ENCODE measurements around the gene HGF. TPM values are rescaled to one million over a fixed set of nuclear protein-coding genes. Genes with fewer than 3 reads are reported as not detected.
A peak's percentile ranks its signal among the peaks of the same experiment; 100 is the strongest.

HGF gene
- total and polyA plus RNA-seq, 2 of the 8 experiments (the other 6 are each of a cell fraction or from before 2014, with no cell fraction given) = 0.05 to 0.60 TPM

DNA sequence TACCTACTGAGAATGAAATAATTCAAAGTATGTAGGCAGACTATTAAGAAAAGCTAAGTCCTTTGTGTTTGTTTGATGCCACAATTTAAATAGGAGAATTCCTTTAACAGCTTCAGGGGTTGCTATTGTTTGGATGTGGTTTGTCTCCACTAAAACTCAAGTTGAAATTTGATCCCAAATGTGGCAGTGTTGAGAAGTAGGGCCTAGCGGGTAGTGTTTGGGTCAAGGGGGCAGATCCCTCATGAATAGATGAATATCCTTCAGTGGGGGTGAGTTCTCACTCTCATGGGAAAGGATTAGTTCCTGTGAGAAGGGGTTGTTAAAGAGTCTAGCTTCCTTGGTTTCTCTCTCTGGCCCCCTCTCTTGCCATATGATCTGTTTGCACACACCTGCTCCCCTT, 97.0 kb downstream of the HGF start:
- Histone ChIP-seq H3K56ac (replicated peaks; ENCODE audit: insufficient read length, low read depth, low read length) (no peak overlapping the region), H3K4me1 (replicated peaks in 1 of 4; ENCODE audit: control insufficient read depth in 3 of 4, insufficient read depth in 4 of 4, low read length in 3 of 4) (peaks cover 0 to 8% (median 5%) of the 10 kb centered on the region in 4 experiments; a peak in 4 of 7 replicates), H2AFZ (ENCODE audit: low read length) (no peak overlapping the region), H3K36me3 (ENCODE audit: control insufficient read depth in 2 of 4, insufficient read depth in 4 of 4, low read length in 3 of 4) (no peaks in the 10 kb centered on the region), H3K9ac (replicated peaks in 1 of 4; ENCODE audit: extremely low read depth in 1 of 4, low read depth in 3 of 4, low read length in 3 of 4) (no peak overlapping the region), H3K4ac (replicated peaks; ENCODE audit: insufficient read length, low read depth, low read length) (no peak overlapping the region), H2BK15ac (ENCODE audit: low read length) (no peak overlapping the region), H2BK120ac (replicated peaks; ENCODE audit: low read depth, low read length) (no peak overlapping the region), H4K5ac (ENCODE audit: insufficient read length, low read depth, low read length) (peak overlapping the region; percentile 93), H3K23me2 (ENCODE audit: low read depth, low read length) (no peaks in the 10 kb centered on the region), H3K79me1 (ENCODE audit: low read depth, low read length) (no peaks in the 10 kb centered on the region), H2BK5ac (ENCODE audit: low read depth, low read length) (peak overlapping the region; percentile 12; the same call in 1 of the 2 replicates), H3K14ac (ENCODE audit: insufficient read length) (no peak overlapping the region), H3K27me3 (replicated peaks in 1 of 4; ENCODE audit: control insufficient read depth in 3 of 4, extremely low read depth in 1 of 4, insufficient read depth in 3 of 4, low read length in 3 of 4) (no peaks in the 10 kb centered on the region), H4K20me1 (replicated peaks in 1 of 2; ENCODE audit: control insufficient read depth in 1 of 2, insufficient read depth in 2 of 2, low read length in 2 of 2) (no peaks in the 10 kb centered on the region), H3K18ac (ENCODE audit: extremely low read depth, low read length) (no peak overlapping the region), H3K27ac (ENCODE audit: low read depth, low read length) (no peak overlapping the region), H4K8ac (ENCODE audit: extremely low read depth, insufficient read depth, low read length) (no peak overlapping the region), H2BK20ac (ENCODE audit: low read length) (no peak overlapping the region), H3K4me3 (ENCODE audit: extremely low read depth in 1 of 4, insufficient read depth in 2 of 4, low read depth in 3 of 4, low read length in 4 of 4) (peak overlapping the region in 1 of 4 experiments; percentile 17; a peak in 1 of 8 replicates), H3K23ac (ENCODE audit: insufficient read length) (no peak overlapping the region), H3K4me2 (ENCODE audit: insufficient read depth in 1 of 2, low read depth in 2 of 2, low read length in 2 of 2) (peak overlapping the region in 1 of 2 experiments; percentile 5; a peak in 1 of 4 replicates), H3K9me3 (ENCODE audit: insufficient read depth in 2 of 2, low read depth in 1 of 2, low read length in 1 of 2) (no peaks in the 10 kb centered on the region), H3K79me2 (ENCODE audit: control insufficient read depth in 1 of 2, insufficient read depth in 2 of 2, low read length in 2 of 2) (no peaks in the 10 kb centered on the region), H4K91ac (replicated peaks; ENCODE audit: insufficient read length, low read length) (no peak overlapping the region), H2BK12ac (ENCODE audit: low read depth, low read length) (no peak overlapping the region; the same call in 1 of the 2 replicates), H2AK5ac (ENCODE audit: low read depth, low read length) (no peak overlapping the region)
- DNase-seq (ENCODE audit: low read depth in 1 of 2, low spot score in 2 of 2) (no peak), FAIRE-seq (peak; percentile 95)
- WGBS, 2 experiments (ENCODE audit: extremely low coverage in 1 of 2, insufficient coverage in 1 of 2, insufficient read length in 1 of 2, insufficient replicate concordance in 2 of 2, low coverage in 1 of 2, low lambda C conversion rate in 2 of 2, missing lambda C conversion rate in 1 of 2) = 13% methylated on average over 1 of the region's 1 CpG; no CpG with 5 or more reads in 1 of the 2 experiments
- ChIA-PET CTCF (ENCODE audit: partially characterized antibody) (interaction anchor here (0.6 to 1.2 kb wide), 2 partner anchors 147 to 1447 kb away, joined by 4 to 5 read pairs; no protein-coding TSS in a partner anchor), POLR2A (ENCODE audit: partially characterized antibody) (interaction anchor here (1.6 kb wide), 1 partner anchor 89 kb away, joined by 3 read pairs; no protein-coding TSS in a partner anchor)
- TF ChIP-seq, protein P1, sequence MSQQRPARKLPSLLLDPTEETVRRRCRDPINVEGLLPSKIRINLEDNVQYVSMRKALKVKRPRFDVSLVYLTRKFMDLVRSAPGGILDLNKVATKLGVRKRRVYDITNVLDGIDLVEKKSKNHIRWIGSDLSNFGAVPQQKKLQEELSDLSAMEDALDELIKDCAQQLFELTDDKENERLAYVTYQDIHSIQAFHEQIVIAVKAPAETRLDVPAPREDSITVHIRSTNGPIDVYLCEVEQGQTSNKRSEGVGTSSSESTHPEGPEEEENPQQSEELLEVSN (IDR thresholded peaks at IDR 0.05) = no peak
